Sigmoid colon (tissue), 4 donors: ENCODE measurements around the gene C14orf93.

Experiments
- CTCF ChIP-seq, 4 experiments: fragments of 450-650 bp in 3 of 4; fragments of 200-600 bp in 1 of 4; IDR thresholded peaks; one replicate each; pipeline ENCODE4 v1.5.1; 2016 to 2019; ENCODE audit warnings: antibody characterized with exemption in 4 of 4, mild to moderate bottlenecking in 3 of 4, moderate library complexity in 2 of 4
- EP300 ChIP-seq, 4 donors: sonication (generic); formaldehyde crosslinking; IDR thresholded peaks; one replicate each; pipeline ENCODE4 v1.6.1; 2017; ENCODE audit warnings: antibody characterized with exemption in 4 of 4
- POLR2A ChIP-seq, 2 donors: fragments of 450-650 bp; IDR thresholded peaks; one replicate each; pipeline ENCODE4 v1.6.1; 2016; ENCODE audit warnings: antibody characterized with exemption in 2 of 2, mild to moderate bottlenecking in 2 of 2, moderate library complexity in 2 of 2
- POLR2AphosphoS5 ChIP-seq, 4 donors: sonication (generic); formaldehyde crosslinking; IDR thresholded peaks; one replicate each; pipeline ENCODE4 v1.6.1; 2017; ENCODE audit warnings: antibody characterized with exemption in 4 of 4

- TF ChIP-seq CTCF (IDR thresholded peaks at IDR 0.05) = no peak
- no peak for TF ChIP-seq POLR2AphosphoS5 (IDR thresholded peaks at IDR 0.05)
- TF ChIP-seq POLR2A (IDR thresholded peaks at IDR 0.05) = no peak
- TF ChIP-seq EP300 (IDR thresholded peaks at IDR 0.05) = no peak
Observed at GRCh38 chr14:22974530-22975313, 35.2 kb downstream of the C14orf93 start.
